ENCODE data around the gene LHX1. TPM values are rescaled to one million over a fixed set of nuclear protein-coding genes. Genes with fewer than 3 reads are reported as not detected.

Gene LHX1
- total and polyA plus RNA-seq, 2 of the 8 experiments (the other 6 are each of a cell fraction or from before 2014, with no cell fraction given) = 0.26 to 0.93 TPM

GRCh38 chr17:36911001-36911400 lies 26.3 kb upstream of the LHX1 start (continued):
- TF ChIP-seq CEBPB (IDR thresholded peaks at IDR 0.05; ENCODE audit: low read depth, low read length) (no peak), NANOG (IDR thresholded peaks at IDR 0.05; ENCODE audit: insufficient read depth, low read depth, low read length, poor library complexity, severe bottlenecking) (no peak), RNF2 (IDR thresholded peaks at IDR 0.05; ENCODE audit: borderline replicate concordance, low read depth, low read length, missing control alignments, poor library complexity, severe bottlenecking) (no peak)

Measured in H1 (cell line).